K562 (cell line): ENCODE results near the gene APLF. TPM values are rescaled to one million over a fixed set of nuclear protein-coding genes. Genes with fewer than 3 reads are reported as not detected.

ENCODE experiments used
- ARID4B ChIP-seq: sonication (generic); formaldehyde crosslinking; IDR thresholded peaks from 2 replicates; pipeline ENCODE4 v1.8.0; 2022; ENCODE audit warnings: mild to moderate bottlenecking, missing genetic modification reagents
- CAMTA2 ChIP-seq: fragments of 250-450 bp; sonication (Bioruptor Pico); conservative IDR thresholded peaks from 2 replicates; pipeline ENCODE4 v1.5.1; 2022
- CBX2 ChIP-seq: fragments of 200-600 bp; sonication (generic); IDR thresholded peaks from one replicate; pipeline ENCODE4 v1.6.1; 2012; ENCODE audit warnings: mild to moderate bottlenecking, low read length, inconsistent platforms; ENCODE audit not compliant: insufficient read depth, poor library complexity, severe bottlenecking
- CREBBP ChIP-seq: IDR thresholded peaks from one replicate; pipeline ENCODE4 v1.6.1; 2012; ENCODE audit warnings: low read depth, mild to moderate bottlenecking, control low read depth, inconsistent platforms, low read length
- DMBX1 ChIP-seq: fragments of 250-450 bp; sonication (Bioruptor Pico); IDR thresholded peaks from 2 replicates; pipeline ENCODE4 v1.8.0; 2022; ENCODE audit warnings: inconsistent platforms, mild to moderate bottlenecking, moderate library complexity, borderline replicate concordance
- FOXK1 ChIP-seq: sonication (generic); formaldehyde crosslinking; IDR thresholded peaks from 2 replicates; pipeline ENCODE4 v1.8.0; 2022; ENCODE audit warnings: missing genetic modification reagents, mild to moderate bottlenecking, borderline replicate concordance
- HNRNPL ChIP-seq: fragments of 200-400 bp; formaldehyde crosslinking; IDR thresholded peaks from 2 replicates; pipeline ENCODE4 v1.6.1; 2017; ENCODE audit warnings: low read depth, mild to moderate bottlenecking, low read length
- MBD1 ChIP-seq: fragments of 250-450 bp; sonication (Bioruptor Pico); IDR thresholded peaks from 2 replicates; pipeline ENCODE4 v1.8.0; 2022; ENCODE audit warnings: inconsistent platforms
- MCM2 ChIP-seq: fragments of 450-650 bp; IDR thresholded peaks from 2 replicates; pipeline ENCODE4 v1.6.1; 2017; ENCODE audit warnings: low read depth, mild to moderate bottlenecking
- NCOA6 ChIP-seq: fragments of 450-650 bp; IDR thresholded peaks from 2 replicates; pipeline ENCODE4 v1.6.1; 2017; ENCODE audit warnings: mild to moderate bottlenecking
- NEUROD1 ChIP-seq: fragments of 150-350 bp; IDR thresholded peaks from 2 replicates; pipeline ENCODE4 v1.6.1; 2014; ENCODE audit warnings: borderline replicate concordance, low read length, low read depth; ENCODE audit not compliant: partially characterized antibody
- PHF8 ChIP-seq: fragments of 200-600 bp; sonication (generic); IDR thresholded peaks from 2 replicates; pipeline ENCODE4 v1.6.1; 2012; ENCODE audit warnings: mixed run types, mild to moderate bottlenecking, inconsistent platforms, low read length, moderate library complexity, borderline replicate concordance
- SRF ChIP-seq, 2 experiments: fragments of 250-450, 450-650 bp in 1 of 2; sonication (Bioruptor Pico) in 1 of 2; sonication (generic) in 1 of 2; formaldehyde crosslinking; IDR thresholded peaks; 2 replicates each; pipeline versions ENCODE4 v1.5.0 to v1.5.1; 2020 to 2022; ENCODE audit warnings: mild to moderate bottlenecking in 1 of 2, missing genetic modification reagents in 1 of 2
- TOE1 ChIP-seq, 2 experiments: fragments of 450-650 bp in 1 of 2; sonication (generic) in 1 of 2; formaldehyde crosslinking in 1 of 2; IDR thresholded peaks; 2 replicates each; pipeline versions ENCODE4 v1.7.1 to v1.8.0; 2016 to 2022; ENCODE audit warnings: borderline replicate concordance in 2 of 2, mild to moderate bottlenecking in 2 of 2, antibody characterized with exemption in 1 of 2, inconsistent platforms in 1 of 2, low read depth in 1 of 2, missing genetic modification reagents in 1 of 2, moderate library complexity in 1 of 2
- U2AF1 ChIP-seq: fragments of 200-400 bp; formaldehyde crosslinking; optimal IDR thresholded peaks from 2 replicates; pipeline ENCODE3; 2017; ENCODE audit warnings: mild to moderate bottlenecking, low read depth, low read length, moderate library complexity
- ZNF12 ChIP-seq: sonication (generic); formaldehyde crosslinking; IDR thresholded peaks from 2 replicates; pipeline ENCODE4 v1.4.0; 2020; ENCODE audit warnings: mild to moderate bottlenecking, missing genetic modification reagents
- ZNF197 ChIP-seq: fragments of 200-800 bp; sonication (Bioruptor generic); IDR thresholded peaks from 2 replicates; pipeline ENCODE4 v1.6.1; 2016; ENCODE audit warnings: low read depth, missing genetic modification characterization, missing compliant biosample characterization
- ZNF408 ChIP-seq: fragments of 250-450 bp; sonication (Bioruptor Pico); IDR thresholded peaks from 2 replicates; pipeline ENCODE4 v1.4.0; 2020; ENCODE audit warnings: low read depth, mild to moderate bottlenecking, moderate library complexity
- polyA plus RNA-seq, 8 experiments: library from polyadenylated mRNA; depleted of rRNA in 4 of 8; stranded (reverse) in 5 of 8; unstranded in 3 of 8; fragments of >200 nt; fragmentation: Nextera tagmentation in 2 of 8; fragmentation: Illumina TruSeq in 1 of 8; extraction: Ambion mirVana in 2 of 8; extraction: Trizol in 1 of 8; gene quantifications; 2 replicates each; pipeline versions ENCODE4 v1.2.1 to v1.2.3, GENCODE V29; 2011 to 2014; ENCODE audit warnings: inconsistent platforms in 1 of 8, missing spikeins in 1 of 8
- total RNA-seq, 7 experiments: library from RNA; depleted of rRNA in 6 of 7; stranded (reverse); fragments of >200 nt in 6 of 7; fragmentation: Illumina TruSeq in 2 of 7; extraction: Trizol in 2 of 7; gene quantifications; 2 replicates each; pipeline versions ENCODE4 v1.2.1 to v1.2.3, GENCODE V29; 2011 to 2021; ENCODE audit warnings: low replicate concordance in 1 of 7

APLF gene
- total and polyA plus RNA-seq, 9 of the 15 experiments (the other 6 are each of a cell fraction or from before 2014, with no cell fraction given), result 0.07 to 1.1 (median 0.71) TPM

GRCh38 chr2:68467077-68467960 lies at the start of gene APLF, which contains the start of gene FBXO48 (continued):
- TF ChIP-seq TOE1 (IDR thresholded peaks at IDR 0.05; ENCODE audit: borderline replicate concordance), result no peak; the same call in 1 of the 2 replicates
- no peak for TF ChIP-seq TOE1 (CRISPR knock-in tag; IDR thresholded peaks at IDR 0.05; ENCODE audit: borderline replicate concordance, low read depth)
- 0 out of 2 replicates have a peak, but pooled peaks have one; percentile 26 for TF ChIP-seq CAMTA2 (CRISPR knock-in tag)
- peak; percentile 13 for TF ChIP-seq NEUROD1
- no peak for TF ChIP-seq CBX2
- TF ChIP-seq NCOA6, result no peak
- TF ChIP-seq DMBX1 (CRISPR knock-in tag), result no peak
- TF ChIP-seq PHF8, result peak; percentile 70; the same call in 1 of the 2 replicates
- TF ChIP-seq MCM2, result no peak
- peak; percentile 56; the same call in 1 of the 2 replicates for TF ChIP-seq ARID4B (CRISPR knock-in tag)
- TF ChIP-seq U2AF1, result peak; percentile 50
- TF ChIP-seq SRF (CRISPR knock-in tag; IDR thresholded peaks at IDR 0.05), result no peak
- TF ChIP-seq ZNF197 (CRISPR knock-in tag), result peak; percentile 91; the same call in 1 of the 2 replicates
- no peak for TF ChIP-seq HNRNPL
- TF ChIP-seq FOXK1 (CRISPR knock-in tag), result no peak
- TF ChIP-seq MBD1 (CRISPR knock-in tag), result no peak
- no peak for TF ChIP-seq CREBBP
- TF ChIP-seq ZNF12 (CRISPR knock-in tag), result peak; percentile 50
- TF ChIP-seq ZNF408 (CRISPR knock-in tag), result no peak
